Measurements from ENCODE around the gene TMEM163. TPM values are rescaled to one million over a fixed set of nuclear protein-coding genes. Genes with fewer than 3 reads are reported as not detected.

TMEM163 gene
- total and polyA plus RNA-seq, 3 donors from 2014 or later: 24.0 to 44.3 (median 37.3) TPM

GRCh38 chr2:134435936-134436335 lies 282.9 kb downstream of the TMEM163 start:
- Histone ChIP-seq H3K9me3 (no peaks in the 10 kb centered on the region), H3K27ac (no peak overlapping the region), H3K36me3 (ENCODE audit: low read depth, missing control alignments) (no peaks in the 10 kb centered on the region), H3K4me3 (no peak overlapping the region), H3K27me3 (no peaks in the 10 kb centered on the region), H3K4me1 (no peaks in the 10 kb centered on the region)
- TF ChIP-seq, protein P1, sequence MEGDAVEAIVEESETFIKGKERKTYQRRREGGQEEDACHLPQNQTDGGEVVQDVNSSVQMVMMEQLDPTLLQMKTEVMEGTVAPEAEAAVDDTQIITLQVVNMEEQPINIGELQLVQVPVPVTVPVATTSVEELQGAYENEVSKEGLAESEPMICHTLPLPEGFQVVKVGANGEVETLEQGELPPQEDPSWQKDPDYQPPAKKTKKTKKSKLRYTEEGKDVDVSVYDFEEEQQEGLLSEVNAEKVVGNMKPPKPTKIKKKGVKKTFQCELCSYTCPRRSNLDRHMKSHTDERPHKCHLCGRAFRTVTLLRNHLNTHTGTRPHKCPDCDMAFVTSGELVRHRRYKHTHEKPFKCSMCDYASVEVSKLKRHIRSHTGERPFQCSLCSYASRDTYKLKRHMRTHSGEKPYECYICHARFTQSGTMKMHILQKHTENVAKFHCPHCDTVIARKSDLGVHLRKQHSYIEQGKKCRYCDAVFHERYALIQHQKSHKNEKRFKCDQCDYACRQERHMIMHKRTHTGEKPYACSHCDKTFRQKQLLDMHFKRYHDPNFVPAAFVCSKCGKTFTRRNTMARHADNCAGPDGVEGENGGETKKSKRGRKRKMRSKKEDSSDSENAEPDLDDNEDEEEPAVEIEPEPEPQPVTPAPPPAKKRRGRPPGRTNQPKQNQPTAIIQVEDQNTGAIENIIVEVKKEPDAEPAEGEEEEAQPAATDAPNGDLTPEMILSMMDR (IDR thresholded peaks at IDR 0.05): no peak
- TF ChIP-seq POLR2A (IDR thresholded peaks at IDR 0.05): no peak
- intact Hi-C loops (cut with DNase I; ENCODE audit: low total_unique reads): loop anchor here (10.0 kb wide), 1 partner anchor 321 kb away; no protein-coding TSS in a partner anchor
- DNase-seq: no peak

DNA sequence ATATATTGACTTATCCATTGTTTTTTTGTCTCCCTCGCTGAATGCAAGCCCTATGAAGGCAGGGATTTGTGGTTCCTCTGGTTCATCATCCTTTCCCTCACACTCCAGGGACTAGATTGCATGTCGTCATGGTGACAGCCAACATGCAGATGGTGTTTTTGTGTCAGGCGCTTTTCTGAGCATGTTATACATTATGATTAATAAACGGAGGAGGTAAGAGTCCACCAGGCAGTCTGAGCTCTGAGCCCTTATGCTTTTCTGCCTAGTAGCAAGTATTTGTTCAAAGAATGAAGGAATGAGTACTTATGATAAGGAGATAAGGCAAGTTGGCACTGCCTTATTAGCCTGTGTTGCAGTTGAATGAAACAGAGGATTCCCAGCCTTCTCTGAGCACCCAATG lies 283.3 kb downstream of the TMEM163 start:
- no peak for TF ChIP-seq POLR2A (IDR thresholded peaks at IDR 0.05)
- TF ChIP-seq, protein P1 (IDR thresholded peaks at IDR 0.05): no peak
- 87 to 92% methylated on average over 4 of the region's 4 CpGs for WGBS, 2 donors
- Histone ChIP-seq H3K36me3 (ENCODE audit: low read depth, missing control alignments) (no peaks in the 10 kb centered on the region), H3K4me1 (no peaks in the 10 kb centered on the region), H3K4me3 (no peak overlapping the region), H3K27me3 (no peaks in the 10 kb centered on the region), H3K9me3 (no peaks in the 10 kb centered on the region), H3K27ac (no peak overlapping the region)
- intact Hi-C loops (cut with DNase I; ENCODE audit: low total_unique reads): loop anchor here (10.0 kb wide), 1 partner anchor 321 kb away; no protein-coding TSS in a partner anchor
- DNase-seq: no peak

DNA sequence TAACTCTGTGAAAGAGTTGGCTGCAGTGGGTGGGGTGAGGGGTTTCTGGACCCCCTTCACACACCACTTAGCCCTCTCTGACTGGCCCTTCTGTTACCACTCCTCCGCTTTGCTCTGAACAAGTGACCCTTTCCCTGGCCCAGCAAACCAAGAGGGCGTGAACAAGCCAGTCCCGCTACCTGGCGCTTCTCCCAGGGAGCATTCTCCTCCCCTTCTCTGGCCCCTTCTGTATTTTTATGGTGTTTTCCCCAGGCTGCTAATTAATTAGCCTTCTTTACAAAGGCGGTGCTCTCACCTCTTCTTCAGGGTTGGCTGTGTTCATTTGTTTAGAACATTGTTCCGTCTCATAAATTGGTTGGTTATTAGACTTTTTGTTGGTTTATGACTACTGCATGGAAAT lies 284.8 kb downstream of the TMEM163 start:
- no peaks in the 10 kb centered on the region for H3K9me3 ChIP-seq
- no peak for DNase-seq
- H3K4me3 ChIP-seq: no peak overlapping the region
- no peaks in the 10 kb centered on the region for H3K36me3 ChIP-seq (ENCODE audit: low read depth, missing control alignments)
- TF ChIP-seq POLR2A (IDR thresholded peaks at IDR 0.05): no peak
- TF ChIP-seq, protein P1 (IDR thresholded peaks at IDR 0.05): no peak
- no peaks in the 10 kb centered on the region for H3K27me3 ChIP-seq
- no peak overlapping the region for H3K27ac ChIP-seq
- 94 to 96% methylated on average over 6 of the region's 6 CpGs for WGBS, 2 donors
- intact Hi-C loops (cut with DNase I; ENCODE audit: low total_unique reads): loop anchor here (10.0 kb wide), 1 partner anchor 319 kb away; no protein-coding TSS in a partner anchor
- no peaks in the 10 kb centered on the region for H3K4me1 ChIP-seq

DNA sequence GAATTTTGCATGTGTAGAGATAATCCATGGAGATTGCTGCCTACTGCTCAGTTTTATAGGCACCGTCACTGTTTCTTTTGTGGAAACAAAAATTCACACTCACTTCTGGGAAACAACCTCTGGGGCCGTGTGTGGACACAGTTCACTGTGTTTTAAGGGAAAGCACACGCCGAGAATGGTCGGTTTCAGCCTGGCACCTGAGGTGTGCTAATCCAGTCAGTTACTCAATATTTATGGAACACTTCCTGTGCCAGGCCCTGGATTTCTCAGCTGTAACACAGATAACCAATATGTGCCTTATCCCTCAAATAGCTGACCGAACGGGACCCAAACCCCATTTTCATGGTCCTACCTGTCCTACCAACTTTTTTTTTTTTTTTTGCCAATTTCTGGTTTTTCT lies 285.3 kb downstream of the TMEM163 start:
- intact Hi-C loops (cut with DNase I; ENCODE audit: low total_unique reads): loop anchor here (10.0 kb wide), 1 partner anchor 319 kb away; no protein-coding TSS in a partner anchor
- 89 to 93% methylated on average over 6 to 7 of the region's 7 CpGs for WGBS, 2 donors
- Histone ChIP-seq H3K36me3 (ENCODE audit: low read depth, missing control alignments) (no peaks in the 10 kb centered on the region), H3K9me3 (no peaks in the 10 kb centered on the region), H3K27me3 (no peaks in the 10 kb centered on the region), H3K4me3 (no peak overlapping the region), H3K27ac (no peak overlapping the region), H3K4me1 (no peaks in the 10 kb centered on the region)
- TF ChIP-seq, protein P1 (IDR thresholded peaks at IDR 0.05): no peak
- DNase-seq: no peak

GRCh38 chr2:134432435-134432883 lies 286.3 kb downstream of the TMEM163 start:
- no peak for TF ChIP-seq POLR2A (IDR thresholded peaks at IDR 0.05)
- TF ChIP-seq, protein P1 (IDR thresholded peaks at IDR 0.05): no peak
- Histone ChIP-seq H3K9me3 (no peaks in the 10 kb centered on the region), H3K4me3 (no peak overlapping the region), H3K36me3 (ENCODE audit: low read depth, missing control alignments) (no peaks in the 10 kb centered on the region), H3K27ac (no peak overlapping the region), H3K4me1 (no peaks in the 10 kb centered on the region), H3K27me3 (no peaks in the 10 kb centered on the region)
- 94 to 98% methylated on average over 3 of the region's 3 CpGs for WGBS, 2 donors
- DNase-seq: no peak
- intact Hi-C loops (cut with DNase I; ENCODE audit: low total_unique reads): loop anchor here (10.0 kb wide), 1 partner anchor 318 kb away; no protein-coding TSS in a partner anchor
